GM12878 (cell line): Measurements from ENCODE around the gene CNGA4. TPM values are rescaled to one million over a fixed set of nuclear protein-coding genes. Genes with fewer than 3 reads are reported as not detected.
A peak's percentile ranks its signal among the peaks of the same experiment; 100 is the strongest.

Source experiments
- ATAC-seq: fragments of 200-7000 bp; cut with Tn5 transposase; 3 replicates; pipeline ENCODE4 v1.9.1; 2020; ENCODE audit warnings: mild to moderate bottlenecking, moderate library complexity
- BruUV-seq: library from RNA; stranded (reverse); fragments of 400-500 nt; replicated peaks from 2 replicates; lab custom pipeline; 2021; lab: Mats Ljungman, UMichigan
- CTCF ChIA-PET: fragments of 300-600 bp; sonication (Branson Sonifier 250); formaldehyde crosslinking; extraction: SDS; loops from one replicate; lab custom pipeline; 2021; ENCODE audit warnings: inconsistent platforms; lab: Yijun Ruan, JAX
- POLR2A ChIA-PET: fragments of 350-600 bp; formaldehyde crosslinking; extraction: SDS; loops from one replicate; lab custom pipeline; 2021; ENCODE audit warnings: inconsistent platforms; lab: Charles Lee
- RAD21 ChIA-PET: fragments of 300-600 bp; sonication (Branson Sonifier 250); formaldehyde crosslinking; loops from one replicate; lab custom pipeline; 2023; ENCODE audit warnings: antibody characterized with exemption; ENCODE audit not compliant: unreplicated experiment; lab: Charles Lee
- SMC1A ChIA-PET: fragments of 300-600 bp; sonication (Branson Sonifier 250); formaldehyde crosslinking; loops from one replicate; lab custom pipeline; 2023; ENCODE audit not compliant: unreplicated experiment, uncharacterized antibody; lab: Charles Lee
- DNase-seq: peaks from one replicate; pipeline ENCODE4 v3.0.0-alpha.2; 2011; ENCODE audit warnings: low read depth, low spot score
- FAIRE-seq: peaks from 3 replicates; lab custom pipeline; 2011; peaks lifted over from hg19 to GRCh38; lab: Jason Lieb, UNC
- H2AFZ ChIP-seq: 2 replicates; pipeline ENCODE4 v1.6.0; 2011; ENCODE audit warnings: low read depth, low read length, control low read depth; ENCODE audit not compliant: control insufficient read depth
- H3K27ac ChIP-seq: 2 replicates; pipeline ENCODE4 v1.5.1; 2011; ENCODE audit warnings: control low read depth; ENCODE audit not compliant: control insufficient read depth, insufficient read depth
- H3K27me3 ChIP-seq, 2 experiments: replicated peaks in 1 of 2; 2 replicates each; pipeline versions ENCODE4 v1.6.0 to v1.6.1; 2011; ENCODE audit warnings: low read length in 1 of 2; ENCODE audit not compliant: control insufficient read depth in 2 of 2, insufficient read depth in 2 of 2
- H3K36me3 ChIP-seq, 2 experiments: 2 replicates each; pipeline ENCODE4 v1.5.1; 2011; ENCODE audit warnings: low read length in 1 of 2; ENCODE audit not compliant: control insufficient read depth in 2 of 2, insufficient read depth in 2 of 2
- H3K4me1 ChIP-seq: 2 replicates; pipeline ENCODE4 v1.6.1; 2011; ENCODE audit warnings: mild to moderate bottlenecking, low read length, moderate library complexity, mixed read lengths; ENCODE audit not compliant: control insufficient read depth, insufficient read depth
- H3K4me2 ChIP-seq: 2 replicates; pipeline ENCODE4 v1.6.0; 2011; ENCODE audit warnings: control low read depth; ENCODE audit not compliant: control insufficient read depth, insufficient read depth
- H3K4me3 ChIP-seq: fragments of 200-600 bp; sonication (generic); 2 replicates; pipeline ENCODE4 v1.5.1; 2016
- H3K79me2 ChIP-seq: 2 replicates; pipeline ENCODE4 v1.6.0; 2011; ENCODE audit warnings: low read length; ENCODE audit not compliant: control insufficient read depth, insufficient read depth
- H3K9ac ChIP-seq: 2 replicates; pipeline ENCODE4 v1.8.0; 2011; ENCODE audit warnings: low read length, control low read depth, mixed read lengths; ENCODE audit not compliant: control insufficient read depth, insufficient read depth
- H3K9me3 ChIP-seq: replicated peaks from 3 replicates; pipeline ENCODE4 v1.5.1; 2011; ENCODE audit warnings: mild to moderate bottlenecking, low read length; ENCODE audit not compliant: control insufficient read depth, insufficient read depth
- H4K20me1 ChIP-seq: 2 replicates; pipeline ENCODE4 v1.6.0; 2011; ENCODE audit not compliant: control insufficient read depth, insufficient read depth
- BHLHE40 ChIP-seq, 2 experiments: fragments of 450-650 bp in 1 of 2; IDR thresholded peaks; 2 replicates each; pipeline ENCODE4 v1.6.1; 2011 to 2017; ENCODE audit warnings: low read depth in 2 of 2, borderline replicate concordance in 1 of 2, improper control_type of control experiment in 1 of 2, low read length in 1 of 2, mild to moderate bottlenecking in 1 of 2
- CBX3 ChIP-seq: fragments of 200-600 bp; sonication (generic); IDR thresholded peaks from 2 replicates; pipeline ENCODE4 v1.6.1; 2016; ENCODE audit warnings: low read depth, borderline replicate concordance
- EED ChIP-seq: sonication (generic); IDR thresholded peaks from 2 replicates; pipeline ENCODE4 v1.6.1; 2016; ENCODE audit warnings: antibody characterized with exemption, low read depth
- EGR1 ChIP-seq, 2 experiments: IDR thresholded peaks; 1 replicate in 1 of 2; 2 replicates in 1 of 2; pipeline ENCODE4 v1.6.1; 2011 to 2012; ENCODE audit warnings: low read depth in 2 of 2, low read length in 2 of 2, borderline replicate concordance in 1 of 2, mild to moderate bottlenecking in 1 of 2, moderate library complexity in 1 of 2
- HCFC1 ChIP-seq: fragments of 150-350 bp; IDR thresholded peaks from 2 replicates; pipeline ENCODE4 v1.6.1; 2014; ENCODE audit warnings: low read length
- HDGF ChIP-seq: fragments of 450-650 bp; IDR thresholded peaks from 2 replicates; pipeline ENCODE4 v1.6.1; 2016; ENCODE audit warnings: antibody characterized with exemption
- IKZF2 ChIP-seq, 2 experiments: fragments of 450-650 bp; IDR thresholded peaks; 2 replicates each; pipeline ENCODE4 v1.6.1; 2017; ENCODE audit warnings: mild to moderate bottlenecking in 2 of 2, moderate library complexity in 2 of 2
- JUNB ChIP-seq: IDR thresholded peaks from 2 replicates; pipeline ENCODE4 v1.6.1; 2016; ENCODE audit warnings: antibody characterized with exemption, mild to moderate bottlenecking
- MTA2 ChIP-seq: fragments of 450-650 bp; IDR thresholded peaks from 2 replicates; pipeline ENCODE4 v1.6.1; 2016; ENCODE audit warnings: low read depth, mild to moderate bottlenecking, moderate library complexity
- NFYA ChIP-seq: IDR thresholded peaks from 2 replicates; pipeline ENCODE4 v1.6.1; 2011; ENCODE audit warnings: low read depth, mild to moderate bottlenecking, low read length, improper control_type of control experiment, borderline replicate concordance
- NR2C2 ChIP-seq: IDR thresholded peaks from 2 replicates; pipeline ENCODE4 v1.6.1; 2011; ENCODE audit warnings: borderline replicate concordance, low read depth; ENCODE audit not compliant: control insufficient read depth, insufficient read length
- PML ChIP-seq: IDR thresholded peaks from 2 replicates; pipeline ENCODE4 v1.6.1; 2012; ENCODE audit warnings: low read length, inconsistent platforms
- POLR2AphosphoS5 ChIP-seq: IDR thresholded peaks from 2 replicates; pipeline ENCODE4 v1.6.1; 2011; ENCODE audit warnings: mild to moderate bottlenecking, low read length, inconsistent platforms
- RFX5 ChIP-seq: IDR thresholded peaks from 2 replicates; pipeline ENCODE4 v1.6.1; 2011; ENCODE audit warnings: low read depth, low read length, improper control_type of control experiment
- SP1 ChIP-seq: IDR thresholded peaks from one replicate; pipeline ENCODE4 v1.6.1; 2011; ENCODE audit warnings: low read depth, low read length
- SREBF2 ChIP-seq: IDR thresholded peaks from 2 replicates; pipeline ENCODE4 v1.6.1; 2012; ENCODE audit warnings: mild to moderate bottlenecking, low read length
- WRNIP1 ChIP-seq: IDR thresholded peaks from 2 replicates; pipeline ENCODE4 v1.6.1; 2011; ENCODE audit warnings: low read depth, low read length, improper control_type of control experiment, borderline replicate concordance
- ZNF274 ChIP-seq: IDR thresholded peaks from one replicate; pipeline ENCODE4 v1.8.0; 2011; ENCODE audit not compliant: insufficient read length, insufficient read depth
- ZZZ3 ChIP-seq: IDR thresholded peaks from 2 replicates; pipeline ENCODE4 v1.6.1; 2011; ENCODE audit warnings: low read depth; ENCODE audit not compliant: control insufficient read depth, insufficient read length
- WGBS: methylation state at CpG from one replicate; pipeline ENCODE4 v1.1.6; 2016; ENCODE audit warnings: low lambda C conversion rate; ENCODE audit not compliant: insufficient replicate concordance, insufficient coverage; ENCODE audit errors: missing lambda C conversion rate; 5-methylcytosine and 5-hydroxymethylcytosine counted together
- in situ Hi-C: fragments of 300-500 bp; cut with MboI; formaldehyde crosslinking; loops from 9 replicates; pipeline ENCODE4 v1.14.3; 2018; ENCODE audit warnings: mixed read lengths
- intact Hi-C: fragments of 100-400 bp; cut with micrococcal nuclease; formaldehyde crosslinking; loops from one replicate; pipeline ENCODE4 v1.14.2; 2022; ENCODE audit not compliant: unreplicated experiment
- polyA plus RNA-seq, 11 experiments: library from polyadenylated mRNA; depleted of rRNA in 4 of 11; unstranded in 6 of 11; stranded (reverse) in 5 of 11; fragments of >200 nt; fragmentation: Nextera tagmentation in 4 of 11; fragmentation: Illumina TruSeq in 1 of 11; extraction: Ambion mirVana in 4 of 11; extraction: Trizol in 1 of 11; gene quantifications; 1 replicate in 1 of 11; 2 replicates in 10 of 11; pipeline versions ENCODE4 v1.2.1 to v1.2.3, GENCODE V29; 2011 to 2016; ENCODE audit warnings: inconsistent platforms in 2 of 11, missing spikeins in 2 of 11, low read depth in 1 of 11
- total RNA-seq, 4 experiments: library from RNA; depleted of rRNA in 3 of 4; stranded (reverse); fragments of >200 nt in 3 of 4; fragmentation: Illumina TruSeq in 1 of 4; extraction: Trizol in 1 of 4; gene quantifications; 2 replicates each; pipeline versions ENCODE4 v1.2.1 to v1.2.3, GENCODE V29; 2013 to 2021
- TF ChIP-seq, protein P1 (sequence below), 3 experiments: IDR thresholded peaks in 2 of 3; conservative IDR thresholded peaks in 1 of 3; 2 replicates each; pipeline ENCODE4 v1.5.1; 2011; ENCODE audit warnings: low read depth in 3 of 3, low read length in 3 of 3, mild to moderate bottlenecking in 3 of 3, control low read depth in 2 of 3, moderate library complexity in 2 of 3, inconsistent platforms in 1 of 3, mixed read lengths in 1 of 3; ENCODE audit not compliant: control insufficient read depth in 2 of 3, insufficient read depth in 1 of 3; ENCODE audit errors: extremely low read depth in 1 of 3

The CNGA4 gene
- total and polyA plus RNA-seq, 10 of the 15 experiments (the other 5 are each of a cell fraction or from before 2014, with no cell fraction given): 0.05 to 0.26 (median 0.07) TPM; not detected in 5

DNA sequence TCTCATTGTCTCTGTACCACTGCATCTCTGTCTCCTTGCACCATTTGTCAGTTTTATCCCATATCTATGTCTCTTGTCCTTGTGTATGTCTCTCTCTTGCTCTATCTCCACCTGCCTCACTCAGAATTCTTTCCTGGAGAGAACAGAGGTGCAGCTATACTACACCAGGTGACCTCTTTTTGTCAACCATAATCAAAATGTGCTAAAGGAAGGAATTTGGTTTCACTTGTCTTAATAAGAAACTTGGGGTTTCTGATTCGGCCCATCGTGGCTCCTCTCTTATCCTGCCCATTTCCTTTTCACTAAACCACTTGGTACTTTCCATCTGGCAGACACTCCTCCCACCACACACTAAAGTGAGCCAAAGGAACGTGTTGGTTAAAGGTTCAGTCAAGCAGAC is 35.6 kb upstream of the CNGA4 start (continued):
- TF ChIP-seq, protein P1, sequence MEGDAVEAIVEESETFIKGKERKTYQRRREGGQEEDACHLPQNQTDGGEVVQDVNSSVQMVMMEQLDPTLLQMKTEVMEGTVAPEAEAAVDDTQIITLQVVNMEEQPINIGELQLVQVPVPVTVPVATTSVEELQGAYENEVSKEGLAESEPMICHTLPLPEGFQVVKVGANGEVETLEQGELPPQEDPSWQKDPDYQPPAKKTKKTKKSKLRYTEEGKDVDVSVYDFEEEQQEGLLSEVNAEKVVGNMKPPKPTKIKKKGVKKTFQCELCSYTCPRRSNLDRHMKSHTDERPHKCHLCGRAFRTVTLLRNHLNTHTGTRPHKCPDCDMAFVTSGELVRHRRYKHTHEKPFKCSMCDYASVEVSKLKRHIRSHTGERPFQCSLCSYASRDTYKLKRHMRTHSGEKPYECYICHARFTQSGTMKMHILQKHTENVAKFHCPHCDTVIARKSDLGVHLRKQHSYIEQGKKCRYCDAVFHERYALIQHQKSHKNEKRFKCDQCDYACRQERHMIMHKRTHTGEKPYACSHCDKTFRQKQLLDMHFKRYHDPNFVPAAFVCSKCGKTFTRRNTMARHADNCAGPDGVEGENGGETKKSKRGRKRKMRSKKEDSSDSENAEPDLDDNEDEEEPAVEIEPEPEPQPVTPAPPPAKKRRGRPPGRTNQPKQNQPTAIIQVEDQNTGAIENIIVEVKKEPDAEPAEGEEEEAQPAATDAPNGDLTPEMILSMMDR (IDR thresholded peaks at IDR 0.05 in 2 of 3, conservative IDR thresholded peaks at IDR 0.05 in 1 of 3; ENCODE audit: control insufficient read depth in 2 of 3, extremely low read depth in 1 of 3, insufficient read depth in 1 of 3, low read depth in 3 of 3, low read length in 3 of 3): no peak
- TF ChIP-seq BHLHE40 (IDR thresholded peaks at IDR 0.05; ENCODE audit: borderline replicate concordance in 1 of 2, low read depth in 2 of 2, low read length in 1 of 2): peak; percentile 18 to 69; a peak in 2 of 4 replicates
- no peak for TF ChIP-seq SP1
- TF ChIP-seq IKZF2 (IDR thresholded peaks at IDR 0.05): peak; percentile 68 to 70; a peak in 3 of 4 replicates
- TF ChIP-seq ZZZ3: no peak
- no peak for TF ChIP-seq ZNF274
- peak; percentile 27; the same call in 1 of the 2 replicates for TF ChIP-seq MTA2
- TF ChIP-seq CBX3: no peak
- 0 out of 2 replicates have a peak, but pooled peaks have one; percentile 57 for TF ChIP-seq HDGF
- TF ChIP-seq EED: 0 out of 2 replicates have a peak, but pooled peaks have one; percentile 21
- TF ChIP-seq NFYA: no peak

GRCh38 chr11:6204706-6205105 is 34.2 kb upstream of the CNGA4 start:
- Histone ChIP-seq H3K27ac (no peak overlapping the region), H3K4me2 (no peak overlapping the region), H3K4me1 (peaks cover 9% of the 10 kb centered on the region), H4K20me1 (no peaks in the 10 kb centered on the region), H2AFZ (no peak overlapping the region), H3K27me3 (no peaks in the 10 kb centered on the region), H3K9ac (no peak overlapping the region), H3K36me3 (no peaks in the 10 kb centered on the region; a peak in 1 of 4 replicates), H3K79me2 (no peaks in the 10 kb centered on the region), H3K9me3 (no peaks in the 10 kb centered on the region), H3K4me3 (no peak overlapping the region)
- ChIA-PET RAD21 (no interaction called here), CTCF (interaction anchor here (0.7 to 1.3 kb wide), 2 partner anchors 112 to 174 kb away, joined by 3 read pairs; no protein-coding TSS in a partner anchor), SMC1A (interaction anchor here (0.9 to 2.7 kb wide), 6 partner anchors 10 to 158 kb away, joined by 3 to 12 read pairs (median 4); partner anchors contain the start of gene FHIP1B), POLR2A (no interaction called here)
- ATAC-seq (no peak), FAIRE-seq (no peak), DNase-seq (no peak)
- 100% methylated on average over 1 of the region's 1 CpG for WGBS
- in situ Hi-C loops (no loop called here), intact Hi-C loops (no loop called here)
- BruUV-seq: no TSS peak
- TF ChIP-seq JUNB (no peak), SREBF2 (no peak), EGR1 (IDR thresholded peaks at IDR 0.05; ENCODE audit: borderline replicate concordance in 1 of 2, low read depth in 2 of 2, low read length in 2 of 2) (no peak), NR2C2 (no peak), RFX5 (no peak), WRNIP1 (no peak), POLR2AphosphoS5 (no peak), HDGF (no peak), HCFC1 (no peak), PML (no peak), NFYA (no peak)
